Measurements from ENCODE around the gene ACAD11.

GRCh38 chr3:132561003-132561402 is 98.6 kb downstream of the ACAD11 start:
- TF ChIP-seq CTCF (IDR thresholded peaks at IDR 0.05) (no peak), POLR2AphosphoS5 (IDR thresholded peaks at IDR 0.05) (no peak)

Data from upper lobe of left lung (tissue), 4 donors.